T47D (cell line): ENCODE measurements around the gene SCG2.

Experiments used
- DNase-seq, 2 experiments: peaks; one replicate each; pipeline versions ENCODE4 v3.0.0 to v3.0.0-alpha.2; 2011 to 2012; ENCODE audit warnings: low read depth in 1 of 2, low spot score in 1 of 2
- JUND ChIP-seq: IDR thresholded peaks from 2 replicates; pipeline ENCODE4 v1.6.1; 2012; ENCODE audit warnings: low read depth
- in situ Hi-C: cut with HindIII; loops from 2 replicates; pipeline ENCODE4 v1.10.0; 2016; ENCODE audit warnings: low sequenced_read_pairs, low pct_unique_long_range_greater_than_20kb

The SCG2 gene, protein sequence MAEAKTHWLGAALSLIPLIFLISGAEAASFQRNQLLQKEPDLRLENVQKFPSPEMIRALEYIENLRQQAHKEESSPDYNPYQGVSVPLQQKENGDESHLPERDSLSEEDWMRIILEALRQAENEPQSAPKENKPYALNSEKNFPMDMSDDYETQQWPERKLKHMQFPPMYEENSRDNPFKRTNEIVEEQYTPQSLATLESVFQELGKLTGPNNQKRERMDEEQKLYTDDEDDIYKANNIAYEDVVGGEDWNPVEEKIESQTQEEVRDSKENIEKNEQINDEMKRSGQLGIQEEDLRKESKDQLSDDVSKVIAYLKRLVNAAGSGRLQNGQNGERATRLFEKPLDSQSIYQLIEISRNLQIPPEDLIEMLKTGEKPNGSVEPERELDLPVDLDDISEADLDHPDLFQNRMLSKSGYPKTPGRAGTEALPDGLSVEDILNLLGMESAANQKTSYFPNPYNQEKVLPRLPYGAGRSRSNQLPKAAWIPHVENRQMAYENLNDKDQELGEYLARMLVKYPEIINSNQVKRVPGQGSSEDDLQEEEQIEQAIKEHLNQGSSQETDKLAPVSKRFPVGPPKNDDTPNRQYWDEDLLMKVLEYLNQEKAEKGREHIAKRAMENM

DNA sequence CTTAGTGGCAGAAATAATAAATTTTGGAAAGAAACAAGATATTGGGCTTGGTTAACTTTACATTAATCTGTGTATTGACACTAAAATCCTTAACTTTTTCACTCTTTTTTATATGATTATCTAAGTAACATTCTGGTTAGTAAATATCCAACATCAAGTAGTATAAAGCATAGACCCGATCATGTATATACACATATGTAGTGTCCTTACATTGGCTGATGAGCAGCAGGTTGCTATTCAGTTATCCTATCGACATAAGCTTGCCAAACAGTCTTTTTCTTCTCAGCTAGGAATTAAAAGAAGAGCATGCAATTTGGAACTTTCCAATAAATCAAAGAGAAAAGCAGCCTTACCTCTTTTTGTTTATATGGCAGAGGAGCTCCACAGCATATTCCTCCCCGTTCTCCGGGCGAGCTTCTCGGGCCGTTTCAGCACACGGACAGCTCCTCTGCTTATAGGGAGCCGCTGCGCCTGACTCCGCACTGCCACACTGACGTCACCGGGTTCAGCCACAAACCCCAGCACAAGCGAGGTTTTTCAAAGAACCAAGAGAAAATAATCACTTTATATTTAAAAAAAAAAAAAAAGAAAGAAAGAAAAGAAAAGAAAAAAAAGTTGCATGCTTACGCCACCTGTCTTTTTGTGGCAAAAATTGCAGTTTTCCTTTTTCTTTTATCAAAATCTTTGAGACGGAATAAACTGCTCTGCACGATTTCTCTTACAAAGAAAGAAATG, at the start of gene SCG2:
SCG2 (minus strand) TSS at position 430 of the 735 bp plus-strand sequence. CDS start 3,079 bp downstream, outside the sequence.
- DNase-seq: peak; percentile 56 to 71
- in situ Hi-C loops: no loop called here
- no peak for TF ChIP-seq JUND

DNA sequence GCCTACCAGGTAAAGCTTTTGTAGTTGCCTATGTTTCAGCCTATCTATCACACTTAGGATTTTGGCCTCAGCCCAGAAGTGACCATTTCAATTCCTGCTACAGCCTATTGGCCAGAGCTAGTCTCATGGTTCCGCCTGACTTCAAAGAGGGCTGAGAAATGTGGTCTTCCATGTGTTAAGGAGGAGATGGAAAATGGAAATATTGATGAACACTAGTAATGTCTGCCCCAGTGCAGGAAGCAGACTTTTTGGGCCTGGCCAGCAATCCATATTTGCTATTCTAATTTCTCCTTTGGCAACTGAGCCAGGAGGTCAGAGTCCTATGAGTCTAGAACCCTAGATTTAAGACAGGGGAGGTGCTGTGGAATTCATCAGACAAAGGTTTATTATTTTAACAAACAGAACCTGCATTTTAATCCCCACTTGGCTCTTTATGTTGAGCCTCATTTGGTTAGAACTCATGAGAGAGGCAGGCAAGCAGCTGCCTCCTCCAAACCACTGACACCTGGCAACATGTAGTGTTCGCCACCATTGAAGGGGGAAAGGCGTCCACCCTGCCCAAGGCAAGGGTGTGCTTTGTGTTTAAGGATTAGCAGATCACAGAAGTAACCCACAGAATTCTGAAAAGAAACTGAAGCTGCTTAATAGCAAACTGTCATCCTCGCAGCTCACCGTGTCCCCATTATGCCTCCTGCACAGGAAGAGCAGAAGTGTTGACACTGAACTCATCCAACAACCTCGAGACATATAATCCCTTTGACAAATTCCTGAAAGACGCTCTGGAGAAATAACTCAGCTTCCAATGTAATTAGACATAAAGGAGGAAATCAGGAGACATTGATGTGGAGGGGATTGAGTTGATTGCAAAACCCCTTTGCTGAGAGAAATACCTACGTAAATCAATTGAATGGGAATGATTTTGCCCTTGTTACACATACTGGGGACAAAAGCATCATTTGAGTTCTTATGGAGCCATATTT, 47.7 kb upstream of the SCG2 start:
- no peak for DNase-seq
- in situ Hi-C loops: no loop called here
- TF ChIP-seq JUND: no peak

DNA sequence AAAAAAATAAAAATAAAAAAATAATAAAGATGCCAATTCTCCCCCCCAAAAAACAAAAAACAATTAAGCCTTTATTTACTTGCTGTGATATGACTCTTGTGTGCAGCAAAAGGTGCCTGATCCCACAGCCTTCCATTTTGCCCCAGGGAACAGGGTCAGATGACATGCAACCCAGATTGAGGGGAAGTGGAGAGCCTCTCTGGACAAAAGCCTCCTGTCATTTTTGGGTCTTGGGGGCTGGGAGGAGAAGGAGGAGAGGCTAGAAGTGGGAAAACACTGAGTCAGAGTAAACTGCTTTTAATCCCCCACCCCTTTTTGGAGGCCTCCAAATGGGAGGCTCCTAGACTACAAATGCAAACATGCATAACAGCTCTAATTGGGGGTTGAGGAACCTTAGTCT, 46.6 kb upstream of the SCG2 start:
- DNase-seq: no peak
- no peak for TF ChIP-seq JUND
- in situ Hi-C loops: no loop called here

DNA sequence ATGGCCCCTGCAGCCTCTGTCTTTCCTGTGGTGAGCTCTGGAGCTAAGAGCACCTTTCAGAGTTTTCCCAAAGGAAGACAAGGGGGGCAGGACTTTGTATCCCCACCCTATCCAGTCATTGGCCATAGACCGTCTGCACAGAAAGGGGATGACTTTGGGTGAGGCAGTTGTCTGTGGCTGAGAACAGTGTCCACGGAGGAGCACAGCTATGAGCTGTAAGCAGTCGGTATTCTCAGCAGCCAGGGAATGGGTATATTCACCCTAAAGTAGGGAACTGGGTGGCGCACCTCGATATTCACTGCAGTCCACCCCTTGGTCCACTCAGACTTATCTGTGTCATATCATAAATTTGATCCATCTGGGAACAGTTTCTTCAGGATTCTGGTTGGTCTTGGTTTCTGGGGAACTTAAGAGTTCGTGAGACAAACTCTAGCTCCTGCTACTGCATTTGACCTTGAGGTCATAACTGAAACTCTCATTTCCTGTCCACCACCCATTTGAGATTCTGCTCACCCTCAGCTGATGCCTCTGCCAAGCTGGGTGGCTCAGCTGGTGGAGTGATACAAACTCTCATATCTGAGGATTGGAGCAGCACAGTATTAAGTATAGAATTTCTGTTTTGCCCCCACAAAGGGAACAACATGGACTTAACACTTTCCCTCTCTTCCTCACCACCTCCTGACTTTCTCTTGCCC, 45.2 kb upstream of the SCG2 start:
- TF ChIP-seq JUND: no peak
- in situ Hi-C loops: no loop called here
- no peak for DNase-seq

DNA sequence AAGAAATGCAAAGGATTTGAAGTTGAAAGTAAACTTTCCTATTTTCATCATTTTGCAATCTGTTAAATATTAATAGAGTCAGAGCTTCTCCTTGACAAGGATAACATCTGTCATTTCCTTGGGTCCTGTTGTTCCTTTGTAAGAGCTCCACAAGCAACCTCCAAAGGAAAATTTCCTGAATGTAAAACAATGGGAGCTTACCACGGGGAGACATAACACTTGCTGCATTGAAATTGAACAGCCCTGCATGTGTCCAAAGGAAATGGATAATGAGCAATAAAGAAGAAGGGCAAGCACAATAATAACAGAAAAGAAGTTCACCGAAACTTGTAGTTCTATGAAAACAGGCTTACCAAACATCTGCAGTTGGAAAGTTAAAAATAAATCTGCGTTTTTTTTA, 42.0 kb upstream of the SCG2 start:
- no peak for TF ChIP-seq JUND
- in situ Hi-C loops: no loop called here
- DNase-seq: no peak

DNA sequence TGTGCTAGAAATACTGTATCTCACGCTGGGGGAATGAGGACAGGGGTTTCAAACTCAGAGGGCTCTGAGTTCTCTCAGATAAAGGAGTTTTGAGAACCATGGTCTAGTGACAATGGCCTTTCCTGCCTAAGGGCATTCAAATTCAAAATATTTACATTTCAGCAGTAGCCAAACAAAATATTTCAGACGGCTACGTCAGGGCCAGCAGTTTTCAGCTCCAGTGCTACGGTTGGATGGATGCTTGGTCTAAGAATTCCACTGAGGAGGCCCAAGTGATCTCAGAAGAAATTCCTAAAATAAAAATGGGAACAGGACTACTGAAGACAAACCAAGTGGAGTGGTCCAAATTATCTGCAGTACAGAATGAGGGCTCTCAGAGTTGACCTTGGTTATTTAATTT, 41.1 kb upstream of the SCG2 start:
- DNase-seq: peak; percentile 12 to 70
- no peak for TF ChIP-seq JUND
- in situ Hi-C loops: no loop called here

DNA sequence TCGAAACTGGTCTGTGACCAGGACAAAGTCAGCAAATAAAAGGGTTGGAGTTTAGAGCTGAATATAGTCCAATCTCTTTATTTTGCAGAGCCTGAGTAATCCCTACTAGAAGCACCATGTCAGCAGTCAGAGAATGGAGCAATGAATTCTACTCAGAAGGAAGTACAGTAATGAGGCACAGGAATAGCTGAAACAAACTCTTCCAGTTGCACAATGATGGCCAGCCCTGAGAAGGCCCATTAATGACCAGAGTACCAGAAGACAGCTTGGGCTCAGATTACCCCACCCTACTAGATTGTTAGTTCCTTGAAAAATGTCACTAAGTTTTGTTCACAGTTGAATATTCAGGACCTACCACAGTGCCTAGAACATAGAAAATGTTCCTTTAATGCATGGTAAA, 40.3 kb upstream of the SCG2 start:
- no peak for DNase-seq
- in situ Hi-C loops: no loop called here
- TF ChIP-seq JUND: no peak

DNA sequence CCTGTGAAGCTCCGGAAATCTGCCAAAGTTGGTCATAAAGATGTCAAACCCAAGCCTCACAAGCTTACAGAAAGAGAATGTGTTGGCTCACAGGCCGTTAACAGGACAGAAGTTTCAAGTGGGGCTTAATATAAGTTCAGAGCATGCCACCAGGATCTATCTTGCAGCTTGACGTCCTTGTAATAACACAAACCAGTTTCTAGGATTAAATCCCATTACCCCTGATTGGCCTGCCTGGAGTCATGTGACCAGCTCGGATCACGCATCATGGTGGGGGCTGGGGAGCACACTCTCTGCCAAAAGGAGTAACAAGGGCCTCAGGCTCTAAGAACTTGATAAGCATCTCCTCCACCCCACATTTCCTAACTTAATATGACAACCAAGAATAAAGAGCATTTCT, 38.9 kb upstream of the SCG2 start:
- DNase-seq: peak; percentile 9 to 77
- in situ Hi-C loops: no loop called here
- TF ChIP-seq JUND: no peak

DNA sequence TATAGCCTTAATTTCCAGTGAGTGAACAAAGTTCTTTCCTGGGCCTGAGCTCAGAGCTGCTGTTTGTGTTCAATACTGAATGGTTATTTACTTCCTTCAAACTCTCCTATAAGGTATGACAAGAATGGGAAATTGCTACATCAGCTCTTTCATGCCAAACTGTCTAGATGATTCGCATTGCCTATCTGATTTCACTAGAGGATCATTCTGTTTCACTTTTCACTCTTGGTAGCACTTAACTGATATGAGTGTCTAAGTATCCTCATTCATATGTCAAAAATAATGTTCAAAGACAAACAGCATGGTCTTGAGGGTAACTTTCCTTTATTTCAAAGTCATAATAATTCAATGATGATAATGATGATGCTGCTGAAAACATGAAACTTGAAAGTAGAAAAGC, 32.9 kb upstream of the SCG2 start:
- in situ Hi-C loops: no loop called here

DNA sequence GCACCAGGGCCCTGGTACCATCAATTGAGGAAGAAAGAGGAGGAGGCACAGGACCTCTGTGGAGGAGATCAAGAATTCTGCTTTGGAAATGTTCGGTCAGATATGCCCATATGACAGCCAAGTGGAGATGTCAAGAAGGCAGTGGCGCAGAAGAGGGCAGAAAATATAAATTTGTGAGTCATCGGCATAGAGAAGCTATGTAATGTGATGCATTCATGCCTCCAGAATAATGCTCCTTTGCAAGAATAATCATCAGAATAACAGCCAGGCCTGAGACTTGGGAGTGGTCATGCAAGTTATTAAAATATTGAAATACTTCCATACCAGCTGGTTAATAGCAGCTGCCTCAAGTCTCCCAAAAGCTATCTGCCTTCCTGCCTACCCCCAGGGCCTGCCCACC, 32.1 kb upstream of the SCG2 start:
- no peak for TF ChIP-seq JUND
- in situ Hi-C loops: no loop called here
- DNase-seq: no peak

More for the DNA sequence above, 32.9 kb upstream of the SCG2 start:
- no peak for TF ChIP-seq JUND
- DNase-seq: no peak

DNA sequence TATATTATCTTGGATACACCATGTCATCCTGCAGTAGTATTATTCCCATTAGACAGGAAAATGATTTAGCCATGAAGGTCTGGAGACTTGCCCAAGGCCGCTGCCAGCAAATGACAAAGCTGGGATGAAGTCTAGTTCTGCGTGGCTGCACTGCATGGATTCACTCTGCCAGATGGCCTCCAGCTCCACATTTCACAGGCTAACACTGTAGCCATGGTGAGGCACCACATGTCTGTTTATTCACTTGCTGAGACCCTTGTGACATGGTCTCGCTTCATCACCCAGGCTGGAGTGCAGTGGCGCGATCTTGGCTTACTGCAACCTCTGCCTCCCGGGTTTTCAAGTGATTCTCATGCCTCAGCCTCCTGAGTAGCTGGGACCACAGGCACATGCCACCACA, 31.5 kb upstream of the SCG2 start:
- in situ Hi-C loops: no loop called here
- TF ChIP-seq JUND: no peak
- no peak for DNase-seq
